ENCODE results near the gene HSD3B2. TPM values are rescaled to one million over a fixed set of nuclear protein-coding genes. Genes with fewer than 3 reads are reported as not detected.

The HSD3B2 gene
- polyA plus RNA-seq, 1 donor (not counting 4 experiments of a cell fraction or from before 2014, with no cell fraction given), result not detected

DNA sequence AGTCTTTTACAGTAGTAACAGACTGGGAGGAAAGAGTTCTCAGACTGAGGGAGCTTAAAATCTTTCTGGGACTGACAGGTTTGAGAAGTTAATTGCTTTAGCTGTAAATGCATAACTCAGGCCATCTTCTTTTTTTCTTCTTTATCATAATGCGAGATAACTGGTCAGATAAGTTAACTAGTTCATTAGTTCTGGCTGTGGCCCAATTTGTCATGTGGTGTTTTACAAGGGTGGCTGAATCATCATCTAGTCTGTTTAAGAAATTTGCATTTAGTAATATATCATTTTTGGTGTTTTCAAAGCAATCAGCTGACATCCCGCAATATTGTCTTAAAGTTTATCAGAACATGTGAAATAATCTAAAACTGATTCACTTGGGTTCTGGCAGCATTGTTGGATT, 14.0 kb downstream of the HSD3B2 start:
- Histone ChIP-seq H2AFZ (ENCODE audit: control insufficient read depth, low read length) (no peak overlapping the region), H3K27me3 (ENCODE audit: control insufficient read depth, extremely low read depth, insufficient read depth, low read length) (peaks cover 26% of the 10 kb centered on the region), H3K9me3 (ENCODE audit: control insufficient read depth, low read depth, low read length) (no peaks in the 10 kb centered on the region), H3K36me3 (ENCODE audit: control insufficient read depth in 2 of 2, extremely low read depth in 1 of 2, insufficient read depth in 2 of 2, low read length in 2 of 2) (no peaks in the 10 kb centered on the region), H3K4me3 (ENCODE audit: control insufficient read depth in 2 of 3, extremely low read depth in 1 of 3, insufficient read depth in 2 of 3, low read depth in 1 of 3, low read length in 3 of 3) (no peak overlapping the region), H3K4me1 (ENCODE audit: control insufficient read depth, extremely low read depth, insufficient read depth, low read length) (no peaks in the 10 kb centered on the region), H3K9ac (ENCODE audit: control insufficient read depth, extremely low read depth, insufficient read depth, low read length) (no peak overlapping the region), H3K4me2 (ENCODE audit: control insufficient read depth, extremely low read depth, insufficient read depth, low read depth, low read length) (no peak overlapping the region), H4K20me1 (ENCODE audit: control insufficient read depth, extremely low read depth, insufficient read depth, low read length) (no peaks in the 10 kb centered on the region), H3K79me2 (ENCODE audit: control insufficient read depth, insufficient read depth, low read length) (no peaks in the 10 kb centered on the region), H3K27ac (ENCODE audit: control insufficient read depth, insufficient read depth, low read length) (no peak overlapping the region), H3K9me1 (ENCODE audit: control insufficient read depth, extremely low read depth, insufficient read depth, low read length) (no peaks in the 10 kb centered on the region)
- dilution Hi-C loops (cut with MboI; ENCODE audit: extremely low pct_ligation_motif_present, low sequenced_read_pairs), result no loop called here
- TF ChIP-seq, protein P1, sequence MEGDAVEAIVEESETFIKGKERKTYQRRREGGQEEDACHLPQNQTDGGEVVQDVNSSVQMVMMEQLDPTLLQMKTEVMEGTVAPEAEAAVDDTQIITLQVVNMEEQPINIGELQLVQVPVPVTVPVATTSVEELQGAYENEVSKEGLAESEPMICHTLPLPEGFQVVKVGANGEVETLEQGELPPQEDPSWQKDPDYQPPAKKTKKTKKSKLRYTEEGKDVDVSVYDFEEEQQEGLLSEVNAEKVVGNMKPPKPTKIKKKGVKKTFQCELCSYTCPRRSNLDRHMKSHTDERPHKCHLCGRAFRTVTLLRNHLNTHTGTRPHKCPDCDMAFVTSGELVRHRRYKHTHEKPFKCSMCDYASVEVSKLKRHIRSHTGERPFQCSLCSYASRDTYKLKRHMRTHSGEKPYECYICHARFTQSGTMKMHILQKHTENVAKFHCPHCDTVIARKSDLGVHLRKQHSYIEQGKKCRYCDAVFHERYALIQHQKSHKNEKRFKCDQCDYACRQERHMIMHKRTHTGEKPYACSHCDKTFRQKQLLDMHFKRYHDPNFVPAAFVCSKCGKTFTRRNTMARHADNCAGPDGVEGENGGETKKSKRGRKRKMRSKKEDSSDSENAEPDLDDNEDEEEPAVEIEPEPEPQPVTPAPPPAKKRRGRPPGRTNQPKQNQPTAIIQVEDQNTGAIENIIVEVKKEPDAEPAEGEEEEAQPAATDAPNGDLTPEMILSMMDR (optimal IDR thresholded peaks at IDR 0.05 in 1 of 3, IDR thresholded peaks at IDR 0.05 in 1 of 3, conservative IDR thresholded peaks at IDR 0.05 in 1 of 3; ENCODE audit: extremely low read depth in 1 of 3, insufficient read depth in 2 of 3, low read length in 3 of 3), result no peak
- no peak for TF ChIP-seq EZH2 (IDR thresholded peaks at IDR 0.05; ENCODE audit: low read length)
- FAIRE-seq, result no peak
- DNase-seq (ENCODE audit: low read depth, low spot score), result no peak

GRCh38 chr1:119429687-119430086, 14.7 kb downstream of the HSD3B2 start:
- Histone ChIP-seq H3K9me1 (ENCODE audit: control insufficient read depth, extremely low read depth, insufficient read depth, low read length) (no peaks in the 10 kb centered on the region), H3K27ac (ENCODE audit: control insufficient read depth, insufficient read depth, low read length) (no peak overlapping the region), H3K4me1 (ENCODE audit: control insufficient read depth, extremely low read depth, insufficient read depth, low read length) (no peaks in the 10 kb centered on the region), H3K4me3 (ENCODE audit: control insufficient read depth in 2 of 3, extremely low read depth in 1 of 3, insufficient read depth in 2 of 3, low read depth in 1 of 3, low read length in 3 of 3) (no peak overlapping the region), H3K36me3 (ENCODE audit: control insufficient read depth in 2 of 2, extremely low read depth in 1 of 2, insufficient read depth in 2 of 2, low read length in 2 of 2) (no peaks in the 10 kb centered on the region), H3K79me2 (ENCODE audit: control insufficient read depth, insufficient read depth, low read length) (no peaks in the 10 kb centered on the region), H3K9ac (ENCODE audit: control insufficient read depth, extremely low read depth, insufficient read depth, low read length) (no peak overlapping the region), H2AFZ (ENCODE audit: control insufficient read depth, low read length) (no peak overlapping the region), H3K9me3 (ENCODE audit: control insufficient read depth, low read depth, low read length) (no peaks in the 10 kb centered on the region), H3K27me3 (ENCODE audit: control insufficient read depth, extremely low read depth, insufficient read depth, low read length) (peaks cover 26% of the 10 kb centered on the region), H3K4me2 (ENCODE audit: control insufficient read depth, extremely low read depth, insufficient read depth, low read depth, low read length) (no peak overlapping the region), H4K20me1 (ENCODE audit: control insufficient read depth, extremely low read depth, insufficient read depth, low read length) (no peaks in the 10 kb centered on the region)
- FAIRE-seq, result no peak
- no peak for DNase-seq (ENCODE audit: low read depth, low spot score)
- TF ChIP-seq, protein P1 (optimal IDR thresholded peaks at IDR 0.05 in 1 of 3, IDR thresholded peaks at IDR 0.05 in 1 of 3, conservative IDR thresholded peaks at IDR 0.05 in 1 of 3; ENCODE audit: extremely low read depth in 1 of 3, insufficient read depth in 2 of 3, low read length in 3 of 3), result no peak
- TF ChIP-seq EZH2 (IDR thresholded peaks at IDR 0.05; ENCODE audit: low read length), result no peak
- dilution Hi-C loops (cut with MboI; ENCODE audit: extremely low pct_ligation_motif_present, low sequenced_read_pairs), result no loop called here

Measured in keratinocyte (primary cell).